Mammary epithelial cell (primary cell): Measurements from ENCODE around the gene PRRG3.

Source experiments
- EZH2 ChIP-seq: IDR thresholded peaks from 2 replicates; pipeline ENCODE4 v1.6.1; 2012; ENCODE audit warnings: low read length, inconsistent platforms, borderline replicate concordance
- TF ChIP-seq, protein P1 (sequence below), 2 donors: IDR thresholded peaks in 1 of 2; conservative IDR thresholded peaks in 1 of 2; 2 replicates each; pipeline ENCODE4 v1.5.1; 2011 to 2012; ENCODE audit warnings: inconsistent platforms in 2 of 2, low read length in 2 of 2, mild to moderate bottlenecking in 2 of 2, control low read depth in 1 of 2, low read depth in 1 of 2; ENCODE audit not compliant: insufficient read depth in 1 of 2; ENCODE audit errors: extremely low read depth in 1 of 2

DNA sequence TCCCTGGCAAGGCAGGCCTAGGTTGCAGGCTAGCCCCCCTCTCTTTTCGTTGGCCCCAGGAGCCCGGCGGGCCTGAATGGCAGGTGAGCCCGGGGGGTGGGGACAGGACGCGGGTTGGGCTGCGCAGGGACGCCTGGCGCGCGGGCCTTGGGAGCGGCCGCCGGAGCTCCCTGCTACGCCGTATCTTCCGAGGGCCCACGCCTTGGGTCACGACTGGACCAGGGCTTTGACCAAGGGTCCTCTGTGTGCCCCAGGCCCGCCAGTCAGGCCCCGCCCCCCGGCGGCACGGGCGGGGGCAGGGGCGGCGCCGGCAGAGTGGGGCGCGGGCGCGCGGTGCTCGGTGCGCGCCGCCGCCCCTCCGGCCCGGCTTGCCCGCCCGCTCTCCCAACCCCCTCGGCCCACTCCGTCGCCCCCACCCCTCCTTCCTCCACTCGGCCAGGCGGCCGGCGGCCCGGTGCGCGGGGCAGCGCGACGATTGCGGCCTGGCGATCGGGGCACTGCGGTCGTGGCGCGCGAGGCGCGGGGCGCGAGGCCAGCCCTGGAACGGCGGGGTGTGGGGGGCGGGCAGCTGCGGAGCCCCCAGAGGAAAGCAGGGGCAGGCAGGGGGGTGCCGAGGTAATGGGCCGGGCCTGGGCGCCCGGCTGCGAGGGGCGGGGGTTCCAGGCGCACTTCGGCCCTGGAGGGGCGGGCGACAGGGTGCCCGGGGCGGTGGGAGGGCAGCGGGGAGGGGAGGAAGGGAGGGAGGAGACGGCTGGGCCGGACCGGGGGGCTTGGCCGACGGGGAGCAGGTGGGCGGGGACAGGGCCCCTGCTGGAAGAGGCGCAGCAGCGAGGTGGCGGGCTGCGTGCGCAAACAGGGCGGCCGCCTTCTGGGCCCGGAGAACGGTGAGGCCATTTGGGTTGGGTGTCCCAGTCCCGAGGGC is at the start of gene PRRG3:
- TF ChIP-seq, protein P1, sequence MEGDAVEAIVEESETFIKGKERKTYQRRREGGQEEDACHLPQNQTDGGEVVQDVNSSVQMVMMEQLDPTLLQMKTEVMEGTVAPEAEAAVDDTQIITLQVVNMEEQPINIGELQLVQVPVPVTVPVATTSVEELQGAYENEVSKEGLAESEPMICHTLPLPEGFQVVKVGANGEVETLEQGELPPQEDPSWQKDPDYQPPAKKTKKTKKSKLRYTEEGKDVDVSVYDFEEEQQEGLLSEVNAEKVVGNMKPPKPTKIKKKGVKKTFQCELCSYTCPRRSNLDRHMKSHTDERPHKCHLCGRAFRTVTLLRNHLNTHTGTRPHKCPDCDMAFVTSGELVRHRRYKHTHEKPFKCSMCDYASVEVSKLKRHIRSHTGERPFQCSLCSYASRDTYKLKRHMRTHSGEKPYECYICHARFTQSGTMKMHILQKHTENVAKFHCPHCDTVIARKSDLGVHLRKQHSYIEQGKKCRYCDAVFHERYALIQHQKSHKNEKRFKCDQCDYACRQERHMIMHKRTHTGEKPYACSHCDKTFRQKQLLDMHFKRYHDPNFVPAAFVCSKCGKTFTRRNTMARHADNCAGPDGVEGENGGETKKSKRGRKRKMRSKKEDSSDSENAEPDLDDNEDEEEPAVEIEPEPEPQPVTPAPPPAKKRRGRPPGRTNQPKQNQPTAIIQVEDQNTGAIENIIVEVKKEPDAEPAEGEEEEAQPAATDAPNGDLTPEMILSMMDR (conservative IDR thresholded peaks at IDR 0.05 in 1 of 2, IDR thresholded peaks at IDR 0.05 in 1 of 2; ENCODE audit: extremely low read depth in 1 of 2, insufficient read depth in 1 of 2, low read depth in 1 of 2, low read length in 2 of 2) = no peak
- no peak for TF ChIP-seq EZH2
